Chondrocyte (in vitro differentiated cells): Measurements from ENCODE around the gene ABHD14A. TPM values are rescaled to one million over a fixed set of nuclear protein-coding genes. Genes with fewer than 3 reads are reported as not detected.
"Not testable (repeated sequence)": the region's sequence is repeated elsewhere in the genome, so short reads cannot be mapped to it uniquely, and the experiment has no call there.

Experiments used
- DNase-seq: peaks from one replicate; pipeline ENCODE4 v3.0.0; 2021; ENCODE audit warnings: mixed read lengths, low spot score
- H3K27ac Mint-ChIP-seq: one replicate; pipeline ENCODE4 v1.8.0; 2021; ENCODE audit warnings: mild to moderate bottlenecking, moderate library complexity, mixed read lengths; ENCODE audit not compliant: unreplicated experiment
- H3K27me3 Mint-ChIP-seq: 2 replicates; pipeline ENCODE4 v1.8.0; 2021; ENCODE audit warnings: low read depth, mixed read lengths
- H3K36me3 Mint-ChIP-seq: 2 replicates; pipeline ENCODE4 v1.8.0; 2021; ENCODE audit warnings: low read depth, mixed read lengths
- H3K4me1 Mint-ChIP-seq: 2 replicates; pipeline ENCODE4 v1.8.0; 2021; ENCODE audit warnings: low read depth, mild to moderate bottlenecking, mixed read lengths
- H3K4me3 Mint-ChIP-seq: one replicate; pipeline ENCODE4 v1.8.0; 2021; ENCODE audit warnings: mild to moderate bottlenecking, moderate library complexity, mixed read lengths; ENCODE audit not compliant: unreplicated experiment
- H3K9me3 Mint-ChIP-seq: 2 replicates; pipeline ENCODE4 v1.8.0; 2021; ENCODE audit warnings: low read depth, mixed read lengths
- CTCF ChIP-seq: fragments of 200-600 bp; sonication (generic); IDR thresholded peaks from 2 replicates; pipeline ENCODE4 v1.5.0; 2021; ENCODE audit warnings: antibody characterized with exemption, mild to moderate bottlenecking, moderate library complexity
- total RNA-seq: library from RNA; stranded (reverse); gene quantifications from 3 replicates; pipeline ENCODE4 v1.2.1, GENCODE V29; 2021

Gene ABHD14A
- total RNA-seq, 1 donor from 2014 or later = 10.2 TPM

GRCh38 chr3:51987568-51987967 is 12.7 kb downstream of the ABHD14A start:
- Mint-ChIP-seq H3K27me3 (no peaks in the 10 kb centered on the region), H3K27ac (no peak overlapping the region), H3K9me3 (no peaks in the 10 kb centered on the region), H3K36me3 (peaks cover 2% of the 10 kb centered on the region), H3K4me3 (no peak overlapping the region), H3K4me1 (peaks cover 23% of the 10 kb centered on the region)
- no peak for DNase-seq
- no peak for TF ChIP-seq CTCF

GRCh38 chr3:51988286-51989146 is 13.7 kb downstream of the ABHD14A start:
- no peak for TF ChIP-seq CTCF
- Mint-ChIP-seq H3K27me3 (no peaks in the 10 kb centered on the region), H3K4me1 (peaks cover 21% of the 10 kb centered on the region), H3K36me3 (peaks cover 4% of the 10 kb centered on the region), H3K4me3 (no peak overlapping the region), H3K27ac (peak overlapping the region; percentile 61), H3K9me3 (no peaks in the 10 kb centered on the region)
- no peak for DNase-seq

- not testable (repeated sequence) for DNase-seq, H3K4me3 Mint-ChIP-seq, H3K27me3 Mint-ChIP-seq, H3K9me3 Mint-ChIP-seq, H3K27ac Mint-ChIP-seq
- H3K36me3 Mint-ChIP-seq = peaks cover 11% of the 10 kb centered on the region
- peaks cover 26% of the 10 kb centered on the region for H3K4me1 Mint-ChIP-seq
Measured at GRCh38 chr3:51990501-51990971, 15.7 kb downstream of the ABHD14A start.

- no peaks in the 10 kb centered on the region for H3K27me3 Mint-ChIP-seq
- H3K27ac Mint-ChIP-seq = no peak overlapping the region
- H3K4me1 Mint-ChIP-seq = peaks cover 30% of the 10 kb centered on the region
- no peak for TF ChIP-seq CTCF
- DNase-seq = no peak
- no peaks in the 10 kb centered on the region for H3K9me3 Mint-ChIP-seq
- peaks cover 12% of the 10 kb centered on the region for H3K36me3 Mint-ChIP-seq
- H3K4me3 Mint-ChIP-seq = no peak overlapping the region
Measured at GRCh38 chr3:51992017-51992682, 17.3 kb downstream of the ABHD14A start.

- not testable (repeated sequence) for H3K9me3 Mint-ChIP-seq, H3K27me3 Mint-ChIP-seq, DNase-seq, H3K27ac Mint-ChIP-seq
- peak overlapping the region; percentile 100 for H3K4me3 Mint-ChIP-seq
- H3K36me3 Mint-ChIP-seq = peaks cover 12% of the 10 kb centered on the region
- H3K4me1 Mint-ChIP-seq = peaks cover 36% of the 10 kb centered on the region
Measured at GRCh38 chr3:51993657-51994056, 18.8 kb downstream of the ABHD14A start.

GRCh38 chr3:51994530-51994929 is 19.7 kb downstream of the ABHD14A start:
- Mint-ChIP-seq H3K27ac (peak overlapping the region; percentile 100), H3K36me3 (peaks cover 12% of the 10 kb centered on the region), H3K27me3 (peaks cover 2% of the 10 kb centered on the region), H3K4me3 (peak overlapping the region; percentile 100), H3K9me3 (no peaks in the 10 kb centered on the region), H3K4me1 (peaks cover 36% of the 10 kb centered on the region)
- no peak for DNase-seq
- TF ChIP-seq CTCF = no peak
